GM12801 (cell line): ENCODE results near the gene FMN1.

Source experiments
- CTCF ChIP-seq: IDR thresholded peaks from one replicate; pipeline ENCODE4 v1.5.1; 2011; ENCODE audit warnings: control low read depth; ENCODE audit not compliant: insufficient read length; ENCODE audit errors: extremely low read depth

The FMN1 gene

GRCh38 chr15:32729700-32730395 lies 464.7 kb downstream of the FMN1 start:
- no peak for TF ChIP-seq CTCF

- TF ChIP-seq CTCF, result no peak
Measured at GRCh38 chr15:32723171-32723948, 471.2 kb downstream of the FMN1 start.

- no peak for TF ChIP-seq CTCF
Measured at GRCh38 chr15:32722136-32722535, 472.4 kb downstream of the FMN1 start.

- no peak for TF ChIP-seq CTCF
Measured at GRCh38 chr15:32721596-32721995, 472.9 kb downstream of the FMN1 start.

- no peak for TF ChIP-seq CTCF
Measured at GRCh38 chr15:32718821-32719716, 475.4 kb downstream of the FMN1 start.

- no peak for TF ChIP-seq CTCF
Measured at GRCh38 chr15:32718227-32718820, 476.2 kb downstream of the FMN1 start.
